Keratinocyte (primary cell): Measurements from ENCODE around the gene INAFM2. TPM values are rescaled to one million over a fixed set of nuclear protein-coding genes. Genes with fewer than 3 reads are reported as not detected.
A peak's percentile ranks its signal among the peaks of the same experiment; 100 is the strongest.

Experiments
- DNase-seq: peaks from one replicate; pipeline ENCODE4 v3.0.0-alpha.2; 2011; ENCODE audit warnings: low read depth, missing footprints, low spot score
- FAIRE-seq: peaks from 2 replicates; lab custom pipeline; 2011; peaks lifted over from hg19 to GRCh38; lab: Jason Lieb, UNC
- H2AFZ ChIP-seq: 2 replicates; pipeline ENCODE4 v1.6.0; 2012; ENCODE audit warnings: low read length, control low read depth, inconsistent platforms; ENCODE audit not compliant: control insufficient read depth
- H3K27ac ChIP-seq: 2 replicates; pipeline ENCODE4 v1.5.1; 2011; ENCODE audit warnings: low read length; ENCODE audit not compliant: control insufficient read depth, insufficient read depth
- H3K27me3 ChIP-seq: 3 replicates; pipeline ENCODE4 v1.6.0; 2011; ENCODE audit warnings: low read length; ENCODE audit not compliant: control insufficient read depth, insufficient read depth; ENCODE audit errors: extremely low read depth
- H3K36me3 ChIP-seq, 2 experiments: 2 replicates in 1 of 2; 3 replicates in 1 of 2; pipeline ENCODE4 v1.5.1; 2011; ENCODE audit warnings: low read length in 2 of 2, mild to moderate bottlenecking in 1 of 2; ENCODE audit not compliant: control insufficient read depth in 2 of 2, insufficient read depth in 2 of 2; ENCODE audit errors: extremely low read depth in 1 of 2
- H3K4me1 ChIP-seq: 3 replicates; pipeline ENCODE4 v1.5.1; 2011; ENCODE audit warnings: low read length; ENCODE audit not compliant: control insufficient read depth, insufficient read depth; ENCODE audit errors: extremely low read depth
- H3K4me2 ChIP-seq: 3 replicates; pipeline ENCODE4 v1.6.0; 2011; ENCODE audit warnings: low read depth, low read length; ENCODE audit not compliant: control insufficient read depth, insufficient read depth; ENCODE audit errors: extremely low read depth
- H3K4me3 ChIP-seq, 3 experiments: fragments of 200-600 bp in 1 of 3; sonication (generic) in 1 of 3; 2 replicates in 2 of 3; 3 replicates in 1 of 3; pipeline ENCODE4 v1.5.1; 2011 to 2016; ENCODE audit warnings: low read length in 3 of 3, mild to moderate bottlenecking in 3 of 3, control low read depth in 2 of 3, inconsistent platforms in 1 of 3, low read depth in 1 of 3, mixed read lengths in 1 of 3, mixed run types in 1 of 3, moderate library complexity in 1 of 3; ENCODE audit not compliant: control insufficient read depth in 2 of 3, insufficient read depth in 2 of 3; ENCODE audit errors: extremely low read depth in 1 of 3
- H3K79me2 ChIP-seq: 2 replicates; pipeline ENCODE4 v1.6.0; 2012; ENCODE audit warnings: low read length; ENCODE audit not compliant: control insufficient read depth, insufficient read depth
- H3K9ac ChIP-seq: 3 replicates; pipeline ENCODE4 v1.6.0; 2011; ENCODE audit warnings: low read length; ENCODE audit not compliant: control insufficient read depth, insufficient read depth; ENCODE audit errors: extremely low read depth
- H3K9me1 ChIP-seq: 3 replicates; pipeline ENCODE4 v1.6.0; 2011; ENCODE audit warnings: low read length; ENCODE audit not compliant: control insufficient read depth, insufficient read depth; ENCODE audit errors: extremely low read depth
- H3K9me3 ChIP-seq: 2 replicates; pipeline ENCODE4 v1.5.1; 2012; ENCODE audit warnings: low read depth, low read length; ENCODE audit not compliant: control insufficient read depth
- H4K20me1 ChIP-seq: 3 replicates; pipeline ENCODE4 v1.6.0; 2011; ENCODE audit warnings: low read length; ENCODE audit not compliant: control insufficient read depth, insufficient read depth; ENCODE audit errors: extremely low read depth
- CTCF ChIP-seq, 3 experiments: IDR thresholded peaks in 1 of 3; conservative IDR thresholded peaks in 1 of 3; optimal IDR thresholded peaks in 1 of 3; 2 replicates in 2 of 3; 3 replicates in 1 of 3; pipeline versions ENCODE3 to v1.5.1; 2011; ENCODE audit warnings: low read length in 3 of 3, mild to moderate bottlenecking in 3 of 3, moderate library complexity in 2 of 3, control low read depth in 1 of 3, inconsistent platforms in 1 of 3; ENCODE audit not compliant: insufficient read depth in 2 of 3; ENCODE audit errors: extremely low read depth in 1 of 3
- EZH2 ChIP-seq: IDR thresholded peaks from one replicate; pipeline ENCODE4 v1.6.1; 2012; ENCODE audit warnings: inconsistent platforms, mild to moderate bottlenecking, low read length, moderate library complexity
- dilution Hi-C: fragments of 300-500 bp; cut with MboI; formaldehyde crosslinking; loops from one replicate; pipeline ENCODE4 v1.7.0; 2020; ENCODE audit warnings: low sequenced_read_pairs; ENCODE audit not compliant: extremely low pct_ligation_motif_present
- polyA plus RNA-seq, 5 experiments: library from polyadenylated mRNA; depleted of rRNA in 3 of 5; stranded (reverse) in 3 of 5; stranded (forward) in 1 of 5; unstranded in 1 of 5; fragments of >200 nt; gene quantifications; 1 replicate in 1 of 5; 2 replicates in 3 of 5; 3 replicates in 1 of 5; pipeline versions ENCODE4 v1.2.1 to v1.2.3, GENCODE V29; 2011 to 2012; ENCODE audit warnings: missing spikeins in 2 of 5, low read depth in 1 of 5, low replicate concordance in 1 of 5

Gene INAFM2
- polyA plus RNA-seq, 1 donor (not counting 4 experiments of a cell fraction or from before 2014, with no cell fraction given) = 15.2 TPM

- Histone ChIP-seq H3K79me2 (peaks cover 35% of the 10 kb centered on the region), H3K9me1 (no peaks in the 10 kb centered on the region), H4K20me1 (no peaks in the 10 kb centered on the region), H2AFZ (no peak overlapping the region), H3K36me3 (peaks cover 22 to 33% of the 10 kb centered on the region in 2 experiments), H3K27me3 (no peaks in the 10 kb centered on the region), H3K9me3 (no peaks in the 10 kb centered on the region), H3K4me3 (peak overlapping the region; percentile 74 to 90 (median 75)), H3K27ac (peak overlapping the region; percentile 91), H3K4me1 (peaks cover 92% of the 10 kb centered on the region), H3K4me2 (peak overlapping the region; percentile 97), H3K9ac (peak overlapping the region; percentile 96)
- peak; percentile 99 for FAIRE-seq
- TF ChIP-seq CTCF (optimal IDR thresholded peaks at IDR 0.05 in 1 of 3, IDR thresholded peaks at IDR 0.05 in 1 of 3, conservative IDR thresholded peaks at IDR 0.05 in 1 of 3; ENCODE audit: extremely low read depth in 1 of 3, insufficient read depth in 2 of 3, low read length in 3 of 3) = no peak
- TF ChIP-seq EZH2 = no peak
- dilution Hi-C loops = no loop called here
- DNase-seq = peak; percentile 89
Observed at GRCh38 chr15:40338921-40339620, 15.6 kb downstream of the INAFM2 start.

- Histone ChIP-seq H3K27ac (peak overlapping the region; percentile 91), H3K79me2 (peaks cover 35% of the 10 kb centered on the region), H4K20me1 (no peaks in the 10 kb centered on the region), H3K4me2 (peak overlapping the region; percentile 97), H3K9ac (peak overlapping the region; percentile 96), H3K4me1 (peaks cover 90% of the 10 kb centered on the region), H2AFZ (no peak overlapping the region), H3K27me3 (no peaks in the 10 kb centered on the region), H3K9me1 (no peaks in the 10 kb centered on the region), H3K4me3 (peak overlapping the region; percentile 74 to 90 (median 75)), H3K36me3 (peaks cover 18 to 30% of the 10 kb centered on the region in 2 experiments), H3K9me3 (no peaks in the 10 kb centered on the region)
- dilution Hi-C loops = no loop called here
- FAIRE-seq = no peak
- TF ChIP-seq CTCF (optimal IDR thresholded peaks at IDR 0.05 in 1 of 3, IDR thresholded peaks at IDR 0.05 in 1 of 3, conservative IDR thresholded peaks at IDR 0.05 in 1 of 3; ENCODE audit: extremely low read depth in 1 of 3, insufficient read depth in 2 of 3, low read length in 3 of 3) = peak in 1 of 3 experiments; percentile 25
- no peak for TF ChIP-seq EZH2
- no peak for DNase-seq
Observed at GRCh38 chr15:40339621-40339945, 16.1 kb downstream of the INAFM2 start.
